Measurements from ENCODE around the gene LPCAT1. TPM values are rescaled to one million over a fixed set of nuclear protein-coding genes. Genes with fewer than 3 reads are reported as not detected.

Gene LPCAT1
- total RNA-seq, 1 donor from 2014 or later: 269 TPM

GRCh38 chr5:1449081-1449630, 74.6 kb downstream of the LPCAT1 start:
- H3K4me1 Mint-ChIP-seq: peaks cover 6% of the 10 kb centered on the region
- H3K36me3 Mint-ChIP-seq (ENCODE audit: low read depth): peaks cover 3% of the 10 kb centered on the region
- no peak overlapping the region for H3K4me3 Mint-ChIP-seq
- peaks cover 15% of the 10 kb centered on the region for H3K27me3 Mint-ChIP-seq
- POLR2A ChIA-PET: no interaction called here
- no peak for TF ChIP-seq CTCF (IDR thresholded peaks at IDR 0.05)
- H3K27ac Mint-ChIP-seq: no peak overlapping the region
- no peak for DNase-seq
- peaks cover 13% of the 10 kb centered on the region for H3K9me3 Mint-ChIP-seq
- intact Hi-C loops (cut with micrococcal nuclease): no loop called here
- CTCF ChIA-PET: no interaction called here
- ATAC-seq (ENCODE audit: low read depth): no peak

GRCh38 chr5:1448511-1449011, 75.2 kb downstream of the LPCAT1 start:
- ChIA-PET CTCF (no interaction called here), POLR2A (no interaction called here)
- H3K4me1 Mint-ChIP-seq: peaks cover 12% of the 10 kb centered on the region
- no peaks in the 10 kb centered on the region for H3K36me3 Mint-ChIP-seq (ENCODE audit: low read depth)
- DNase-seq: no peak
- ATAC-seq (ENCODE audit: low read depth): no peak
- H3K27me3 Mint-ChIP-seq: peaks cover 20% of the 10 kb centered on the region
- no peak for TF ChIP-seq CTCF (IDR thresholded peaks at IDR 0.05)
- peaks cover 8% of the 10 kb centered on the region for H3K9me3 Mint-ChIP-seq
- intact Hi-C loops (cut with micrococcal nuclease): no loop called here
- no peak overlapping the region for H3K4me3 Mint-ChIP-seq
- no peak overlapping the region for H3K27ac Mint-ChIP-seq

GRCh38 chr5:1447671-1448361, 75.9 kb downstream of the LPCAT1 start:
- POLR2A ChIA-PET: interaction anchor here (1.2 kb wide), 1 partner anchor 187 kb away, joined by 4 read pairs; no protein-coding TSS in a partner anchor
- H3K4me3 Mint-ChIP-seq: no peak overlapping the region
- peaks cover 2% of the 10 kb centered on the region for H3K9me3 Mint-ChIP-seq
- peaks cover 15% of the 10 kb centered on the region for H3K4me1 Mint-ChIP-seq
- DNase-seq: no peak
- no peaks in the 10 kb centered on the region for H3K36me3 Mint-ChIP-seq (ENCODE audit: low read depth)
- intact Hi-C loops (cut with micrococcal nuclease): no loop called here
- no peak overlapping the region for H3K27ac Mint-ChIP-seq
- no peak for TF ChIP-seq CTCF (IDR thresholded peaks at IDR 0.05)
- ATAC-seq (ENCODE audit: low read depth): no peak
- CTCF ChIA-PET: no interaction called here
- peaks cover 27% of the 10 kb centered on the region for H3K27me3 Mint-ChIP-seq

GRCh38 chr5:1446602-1447343, 77.0 kb downstream of the LPCAT1 start:
- peaks cover 15% of the 10 kb centered on the region for H3K4me1 Mint-ChIP-seq
- no peak for ATAC-seq (ENCODE audit: low read depth)
- POLR2A ChIA-PET: interaction anchor here (1.2 kb wide), 1 partner anchor 188 kb away, joined by 4 read pairs; no protein-coding TSS in a partner anchor
- CTCF ChIA-PET: no interaction called here
- intact Hi-C loops (cut with micrococcal nuclease): no loop called here
- peaks cover 35% of the 10 kb centered on the region for H3K27me3 Mint-ChIP-seq
- H3K27ac Mint-ChIP-seq: no peak overlapping the region
- no peaks in the 10 kb centered on the region for H3K9me3 Mint-ChIP-seq
- no peak for TF ChIP-seq CTCF (IDR thresholded peaks at IDR 0.05)
- no peak for DNase-seq
- H3K4me3 Mint-ChIP-seq: no peak overlapping the region
- no peaks in the 10 kb centered on the region for H3K36me3 Mint-ChIP-seq (ENCODE audit: low read depth)
